ENCODE results near the gene FGF12.

Gene FGF12

DNA sequence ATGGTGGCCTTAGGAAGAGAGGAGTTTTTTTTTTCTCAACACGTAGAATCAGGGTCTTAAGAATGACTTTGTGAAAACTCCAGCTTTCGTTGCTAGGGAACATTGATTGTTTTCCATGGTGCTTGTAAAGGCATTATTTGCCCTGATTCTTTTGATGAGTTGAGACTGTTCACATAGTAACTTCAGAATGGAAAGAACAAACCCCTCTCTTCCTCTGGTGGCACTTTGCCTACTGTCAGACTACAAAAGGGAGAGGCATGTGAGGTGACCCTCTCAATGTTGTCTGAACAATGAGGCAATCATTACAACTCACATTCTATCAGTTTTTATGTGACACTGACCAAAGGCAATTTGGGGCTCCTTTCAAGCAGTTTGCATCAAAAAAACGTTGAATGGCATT is 477.8 kb downstream of the FGF12 start:
- no peak for DNase-seq (ENCODE audit: low read depth)
- TF ChIP-seq, protein P1, sequence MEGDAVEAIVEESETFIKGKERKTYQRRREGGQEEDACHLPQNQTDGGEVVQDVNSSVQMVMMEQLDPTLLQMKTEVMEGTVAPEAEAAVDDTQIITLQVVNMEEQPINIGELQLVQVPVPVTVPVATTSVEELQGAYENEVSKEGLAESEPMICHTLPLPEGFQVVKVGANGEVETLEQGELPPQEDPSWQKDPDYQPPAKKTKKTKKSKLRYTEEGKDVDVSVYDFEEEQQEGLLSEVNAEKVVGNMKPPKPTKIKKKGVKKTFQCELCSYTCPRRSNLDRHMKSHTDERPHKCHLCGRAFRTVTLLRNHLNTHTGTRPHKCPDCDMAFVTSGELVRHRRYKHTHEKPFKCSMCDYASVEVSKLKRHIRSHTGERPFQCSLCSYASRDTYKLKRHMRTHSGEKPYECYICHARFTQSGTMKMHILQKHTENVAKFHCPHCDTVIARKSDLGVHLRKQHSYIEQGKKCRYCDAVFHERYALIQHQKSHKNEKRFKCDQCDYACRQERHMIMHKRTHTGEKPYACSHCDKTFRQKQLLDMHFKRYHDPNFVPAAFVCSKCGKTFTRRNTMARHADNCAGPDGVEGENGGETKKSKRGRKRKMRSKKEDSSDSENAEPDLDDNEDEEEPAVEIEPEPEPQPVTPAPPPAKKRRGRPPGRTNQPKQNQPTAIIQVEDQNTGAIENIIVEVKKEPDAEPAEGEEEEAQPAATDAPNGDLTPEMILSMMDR (conservative IDR thresholded peaks at IDR 0.05; ENCODE audit: low read depth, low read length): no peak
- no peak overlapping the region for H3K4me3 ChIP-seq (ENCODE audit: low read length)

GRCh38 chr3:192246847-192247559 is 480.3 kb downstream of the FGF12 start:
- TF ChIP-seq, protein P1 (conservative IDR thresholded peaks at IDR 0.05; ENCODE audit: low read depth, low read length): no peak
- DNase-seq (ENCODE audit: low read depth): no peak
- H3K4me3 ChIP-seq (ENCODE audit: low read length): no peak overlapping the region

DNA sequence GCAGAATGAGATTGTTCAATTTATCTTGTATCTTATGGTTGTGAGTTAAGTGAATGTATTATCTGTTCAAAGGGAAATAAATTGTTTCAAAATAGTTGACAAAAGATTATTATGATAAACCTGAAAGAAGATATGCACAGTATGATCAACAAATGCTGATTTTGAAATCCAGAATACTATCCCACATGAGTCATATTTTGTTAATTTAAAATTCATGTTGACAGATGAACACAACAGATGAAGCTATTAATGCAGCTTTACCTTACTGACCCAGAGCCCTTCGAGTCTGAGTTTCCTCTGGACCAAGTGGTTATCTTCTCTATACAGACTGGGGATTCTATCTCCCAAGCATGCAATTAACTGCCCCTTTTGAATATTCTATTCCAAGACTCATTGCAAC is 482.8 kb downstream of the FGF12 start:
- no peak overlapping the region for H3K4me3 ChIP-seq (ENCODE audit: low read length)
- TF ChIP-seq, protein P1 (conservative IDR thresholded peaks at IDR 0.05; ENCODE audit: low read depth, low read length): no peak
- DNase-seq (ENCODE audit: low read depth): no peak

DNA sequence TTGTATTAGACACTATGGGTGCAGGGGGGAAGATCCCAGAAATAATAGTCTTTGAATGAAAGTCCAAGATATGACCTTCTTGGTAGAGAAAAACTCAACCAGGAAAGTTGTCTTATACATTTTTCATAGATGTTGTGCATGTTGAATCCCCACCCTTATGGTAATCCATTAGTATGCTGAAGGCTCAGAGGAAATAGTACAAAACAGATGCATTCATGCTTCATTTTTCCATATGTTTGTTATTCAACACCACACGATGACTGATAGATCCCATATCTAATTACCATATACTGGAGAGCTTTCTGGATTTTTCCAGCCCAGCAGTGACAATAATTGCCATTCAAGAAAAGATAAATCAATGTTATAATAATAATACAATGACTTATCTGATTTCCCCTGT is 487.4 kb downstream of the FGF12 start:
- no peak overlapping the region for H3K4me3 ChIP-seq (ENCODE audit: low read length)
- no peak for DNase-seq (ENCODE audit: low read depth)
- TF ChIP-seq, protein P1 (conservative IDR thresholded peaks at IDR 0.05; ENCODE audit: low read depth, low read length): no peak

DNA sequence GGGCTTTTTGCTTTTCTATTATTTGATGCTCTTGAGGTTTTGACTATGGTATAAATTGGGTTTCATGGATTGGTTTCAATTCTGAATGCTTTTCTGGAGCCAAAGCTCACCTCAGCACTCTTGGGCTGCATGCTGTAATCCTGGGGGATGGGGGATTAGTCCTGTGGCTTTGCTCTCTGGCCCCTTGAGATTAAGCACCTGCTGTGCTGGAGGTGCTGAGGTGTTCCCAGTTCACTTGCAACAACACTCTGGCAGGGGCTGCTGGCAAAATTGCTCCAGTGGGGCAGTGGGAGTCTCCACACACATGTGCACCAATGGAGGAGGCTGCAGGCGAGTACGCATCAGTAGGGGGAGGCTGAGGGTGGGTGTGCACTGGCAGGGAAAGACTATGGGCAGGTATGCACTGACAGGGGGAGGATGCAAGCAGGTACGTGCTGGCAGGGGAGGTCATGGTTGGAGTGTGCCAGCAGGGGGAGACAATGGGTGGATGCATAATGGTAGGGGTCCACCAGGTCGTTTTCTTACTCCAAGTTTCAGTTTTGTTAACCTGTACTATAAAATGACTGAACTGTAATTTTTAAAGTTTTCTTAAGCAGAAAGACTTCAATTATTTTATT is 489.2 kb downstream of the FGF12 start:
- H3K4me3 ChIP-seq (ENCODE audit: low read length): no peak overlapping the region
- TF ChIP-seq, protein P1 (conservative IDR thresholded peaks at IDR 0.05; ENCODE audit: low read depth, low read length): peak; percentile 20
- DNase-seq (ENCODE audit: low read depth): no peak

DNA sequence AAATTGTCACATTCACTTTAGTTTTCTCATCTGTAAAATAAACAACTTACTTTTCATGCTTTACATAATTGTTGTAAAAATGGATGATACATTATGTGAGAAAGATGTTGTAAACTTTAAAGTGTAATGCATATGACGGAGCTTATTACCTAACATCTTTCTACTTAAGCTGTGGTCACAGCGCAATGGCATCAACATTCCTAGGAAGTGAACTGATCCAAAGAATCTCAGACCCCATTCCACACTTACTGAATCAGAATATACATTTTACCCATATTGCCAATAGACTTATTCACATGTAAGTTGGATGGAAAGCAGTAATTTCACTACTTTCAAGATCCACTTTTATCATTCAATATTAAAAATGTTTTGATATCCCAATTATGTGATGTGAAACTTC is 497.5 kb downstream of the FGF12 start:
- H3K4me3 ChIP-seq (ENCODE audit: low read length): no peak overlapping the region
- DNase-seq (ENCODE audit: low read depth): peak; percentile 66
- TF ChIP-seq, protein P1 (conservative IDR thresholded peaks at IDR 0.05; ENCODE audit: low read depth, low read length): no peak

- peak; percentile 88 for DNase-seq (ENCODE audit: low read depth)
- TF ChIP-seq, protein P1 (conservative IDR thresholded peaks at IDR 0.05; ENCODE audit: low read depth, low read length): no peak
- H3K4me3 ChIP-seq (ENCODE audit: low read length): no peak overlapping the region
Observed at GRCh38 chr3:192224634-192225155, 502.6 kb downstream of the FGF12 start.

Measured in retinal pigment epithelial cell (primary cell).